Mononuclear cell (primary cell): Measurements from ENCODE around the gene KRTAP22-2. TPM values are rescaled to one million over a fixed set of nuclear protein-coding genes. Genes with fewer than 3 reads are reported as not detected.

Experiments used
- H3K27me3 ChIP-seq: 2 replicates; pipeline ENCODE4 v1.6.0; 2011; ENCODE audit warnings: low read length, control low read depth; ENCODE audit not compliant: insufficient read depth
- H3K4me1 ChIP-seq: 2 replicates; pipeline ENCODE4 v1.5.1; 2011; ENCODE audit warnings: mild to moderate bottlenecking, low read length, control low read depth; ENCODE audit not compliant: insufficient read depth
- H3K4me3 ChIP-seq: 2 replicates; pipeline ENCODE4 v1.5.1; 2011; ENCODE audit warnings: mild to moderate bottlenecking, low read length, moderate library complexity
- H3K9me3 ChIP-seq: 2 replicates; pipeline ENCODE4 v1.5.1; 2011; ENCODE audit warnings: low read depth, mild to moderate bottlenecking, control low read depth, low read length
- total RNA-seq: library from RNA; depleted of rRNA; stranded (reverse); fragments of >200 nt; gene quantifications from one replicate; pipeline ENCODE4 v1.2.3, GENCODE V29; 2012

The KRTAP22-2 gene
- total RNA-seq, 1 donor: not detected

DNA sequence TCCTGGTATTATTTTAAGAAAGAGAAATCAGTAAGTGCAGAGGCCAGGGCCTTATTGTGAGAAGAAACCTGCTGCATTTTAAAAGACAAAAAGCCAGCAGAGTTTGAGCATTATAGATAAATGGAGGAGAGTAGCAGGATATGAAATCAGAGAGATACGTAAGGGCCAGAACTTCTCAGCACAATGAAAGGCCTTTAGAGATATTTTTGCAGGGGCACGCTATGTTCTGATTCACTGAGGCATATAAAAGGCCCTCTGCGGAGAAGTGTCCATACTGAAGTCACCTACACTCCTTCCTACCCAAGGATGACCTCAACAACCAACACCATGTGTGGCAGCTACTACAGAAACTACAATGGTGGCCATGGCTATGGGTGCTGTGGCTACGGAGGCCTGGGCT, 1.9 kb upstream of the KRTAP22-2 start, which contains the start of gene KRTAP6-3:
Gene KRTAP6-3, plus strand, starts transcription at position 301 of the 400 bp plus-strand sequence. Its CDS starts 6 bp downstream, at position 307.
- no peaks in the 10 kb centered on the region for H3K9me3 ChIP-seq
- no peaks in the 10 kb centered on the region for H3K27me3 ChIP-seq
- H3K4me3 ChIP-seq: no peak within 1 kb of the TSS
- H3K4me1 ChIP-seq: no peaks in the 10 kb centered on the region

DNA sequence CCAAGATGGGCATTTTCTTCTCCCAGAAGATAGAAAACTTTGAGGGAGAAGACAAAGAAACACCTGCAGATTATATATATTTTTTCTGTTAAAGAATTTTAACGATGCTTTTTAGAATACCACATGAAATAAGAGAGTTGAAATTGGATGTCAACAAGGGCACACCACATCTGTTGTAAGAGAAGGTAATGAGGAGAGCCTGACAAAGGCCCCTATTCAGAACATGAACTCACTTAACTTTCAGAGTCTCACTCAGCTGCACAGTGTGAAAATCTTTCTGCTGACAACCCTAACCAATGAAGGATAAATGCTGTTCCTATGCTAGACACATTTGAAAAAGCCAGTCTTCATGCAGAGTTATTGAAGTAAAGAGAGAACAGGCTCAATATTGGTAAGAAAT, 7.3 kb downstream of the KRTAP22-2 start:
- Histone ChIP-seq H3K9me3 (no peaks in the 10 kb centered on the region), H3K4me3 (no peak overlapping the region), H3K4me1 (no peaks in the 10 kb centered on the region), H3K27me3 (no peaks in the 10 kb centered on the region)

DNA sequence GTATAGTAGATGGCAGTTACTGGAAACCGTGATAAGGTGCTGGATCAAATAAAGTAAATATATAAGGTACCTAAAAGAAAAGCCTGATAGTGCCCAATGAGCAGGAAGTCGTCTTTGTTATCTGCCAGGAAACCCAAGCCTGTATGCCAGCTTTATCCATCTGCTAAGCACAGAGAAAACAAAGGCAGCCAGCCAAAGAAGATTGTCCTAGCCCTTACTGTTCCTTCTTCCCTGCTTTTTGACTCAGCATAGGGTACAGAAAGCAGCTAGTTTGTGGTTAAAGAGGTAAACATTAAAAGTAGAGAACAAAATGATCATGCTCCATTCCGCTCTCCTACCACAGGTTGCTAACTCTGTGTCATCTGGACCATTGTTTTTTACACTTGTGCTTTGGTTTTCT, 10.1 kb downstream of the KRTAP22-2 start:
- Histone ChIP-seq H3K9me3 (no peaks in the 10 kb centered on the region), H3K4me1 (no peaks in the 10 kb centered on the region), H3K4me3 (no peak overlapping the region), H3K27me3 (no peaks in the 10 kb centered on the region)

DNA sequence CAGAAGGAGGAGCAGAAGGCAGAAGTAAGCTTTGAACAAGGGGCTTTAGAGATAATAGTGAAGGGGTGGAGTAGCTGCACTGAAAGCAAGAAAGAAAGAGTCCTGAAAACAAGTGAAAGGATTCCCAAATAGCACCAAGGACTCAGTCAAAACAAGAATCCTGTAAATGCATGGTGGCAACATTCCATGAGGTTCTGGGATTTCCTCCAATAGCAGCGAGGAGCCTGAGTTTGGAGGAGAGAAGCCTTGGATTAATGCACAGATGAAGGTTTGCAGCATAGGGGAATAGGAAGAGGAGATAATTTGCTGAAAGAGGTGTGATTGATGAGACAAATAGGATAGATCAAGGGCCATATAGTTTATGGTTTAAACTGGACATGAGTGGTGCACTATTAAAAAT, 10.9 kb downstream of the KRTAP22-2 start:
- no peaks in the 10 kb centered on the region for H3K4me1 ChIP-seq
- H3K27me3 ChIP-seq: no peaks in the 10 kb centered on the region
- no peak overlapping the region for H3K4me3 ChIP-seq

DNA sequence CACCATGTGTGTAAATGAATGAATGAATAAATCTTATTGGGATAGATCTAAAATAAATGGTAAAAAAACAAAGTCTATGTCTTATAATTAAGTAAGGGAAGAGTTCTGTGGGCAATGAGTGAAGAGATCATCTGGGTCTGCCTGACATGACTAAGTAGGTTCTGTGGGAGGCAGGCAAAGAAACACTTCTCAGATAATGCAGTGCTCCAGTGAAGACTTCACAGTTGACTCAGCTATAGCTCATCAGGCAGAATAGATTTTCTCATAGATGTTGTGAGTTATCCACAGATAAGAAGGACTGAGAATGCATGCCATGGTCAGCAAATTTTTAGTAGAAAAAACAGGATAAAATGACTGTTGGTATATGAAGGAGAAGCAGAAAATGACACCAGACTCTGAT, 12.4 kb downstream of the KRTAP22-2 start:
- Histone ChIP-seq H3K4me1 (no peaks in the 10 kb centered on the region), H3K9me3 (no peaks in the 10 kb centered on the region), H3K27me3 (no peaks in the 10 kb centered on the region), H3K4me3 (no peak overlapping the region)

More for the DNA sequence above, 10.9 kb downstream of the KRTAP22-2 start:
- H3K9me3 ChIP-seq: no peaks in the 10 kb centered on the region

DNA sequence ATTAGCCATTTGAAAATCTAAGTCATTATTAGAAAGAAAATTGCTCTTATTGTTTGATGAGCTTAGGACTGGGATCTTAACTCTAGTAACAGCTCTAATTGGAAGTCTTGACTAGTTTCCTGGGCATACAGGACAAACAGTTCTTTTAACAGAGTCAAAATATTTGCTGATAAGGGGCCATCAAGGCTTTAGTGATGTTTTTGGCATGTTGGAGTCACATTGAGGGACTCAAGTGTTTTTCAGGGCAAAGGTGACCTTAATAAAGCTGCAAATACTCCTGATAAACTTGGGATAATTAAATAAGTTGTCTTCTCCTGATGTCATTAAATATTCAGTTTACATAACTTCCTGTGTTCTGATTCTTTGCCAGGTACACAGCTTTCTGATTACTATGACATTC, 22.6 kb downstream of the KRTAP22-2 start:
- Histone ChIP-seq H3K4me3 (no peak overlapping the region), H3K9me3 (no peaks in the 10 kb centered on the region), H3K4me1 (no peaks in the 10 kb centered on the region), H3K27me3 (no peaks in the 10 kb centered on the region)

DNA sequence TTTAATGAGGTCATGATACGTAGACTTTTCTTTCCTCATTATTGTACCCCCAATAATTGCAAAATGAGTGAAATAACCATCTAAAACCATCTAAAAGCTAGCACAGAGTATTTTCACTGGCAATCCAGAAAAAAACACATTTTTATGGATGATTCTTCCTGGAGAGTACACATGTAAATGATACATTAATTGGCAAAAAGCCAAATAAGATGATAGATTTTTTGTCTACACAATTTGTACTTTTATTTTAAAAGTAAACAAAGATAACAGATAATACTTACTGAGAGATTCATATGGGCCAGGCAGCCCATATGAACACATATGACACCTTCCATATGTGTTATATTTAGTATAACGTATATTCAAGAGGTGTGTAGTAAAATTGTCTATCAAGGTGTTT, 26.6 kb downstream of the KRTAP22-2 start:
- no peak overlapping the region for H3K4me3 ChIP-seq
- H3K4me1 ChIP-seq: no peaks in the 10 kb centered on the region
- no peaks in the 10 kb centered on the region for H3K9me3 ChIP-seq
- H3K27me3 ChIP-seq: no peaks in the 10 kb centered on the region

DNA sequence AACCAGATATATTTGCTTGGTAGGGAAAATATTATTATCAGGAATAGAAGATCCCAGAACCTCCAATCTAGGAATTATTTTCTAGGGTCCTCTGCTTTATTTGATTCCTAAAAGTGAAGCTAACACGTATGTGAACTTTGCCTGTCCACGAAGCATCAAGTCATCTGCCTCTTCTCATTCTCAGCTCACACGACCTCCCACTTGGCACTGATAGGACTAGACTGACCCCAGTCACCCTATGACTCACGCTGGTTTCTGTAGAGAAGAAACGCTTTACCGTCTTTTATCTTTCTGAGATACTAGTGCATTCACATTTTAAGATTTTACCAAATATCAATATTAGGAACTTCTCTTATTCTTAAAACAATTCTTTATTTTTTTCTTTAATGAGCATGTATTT, 27.1 kb downstream of the KRTAP22-2 start:
- no peaks in the 10 kb centered on the region for H3K27me3 ChIP-seq
- no peaks in the 10 kb centered on the region for H3K4me1 ChIP-seq
- H3K4me3 ChIP-seq: no peak overlapping the region
- no peaks in the 10 kb centered on the region for H3K9me3 ChIP-seq

DNA sequence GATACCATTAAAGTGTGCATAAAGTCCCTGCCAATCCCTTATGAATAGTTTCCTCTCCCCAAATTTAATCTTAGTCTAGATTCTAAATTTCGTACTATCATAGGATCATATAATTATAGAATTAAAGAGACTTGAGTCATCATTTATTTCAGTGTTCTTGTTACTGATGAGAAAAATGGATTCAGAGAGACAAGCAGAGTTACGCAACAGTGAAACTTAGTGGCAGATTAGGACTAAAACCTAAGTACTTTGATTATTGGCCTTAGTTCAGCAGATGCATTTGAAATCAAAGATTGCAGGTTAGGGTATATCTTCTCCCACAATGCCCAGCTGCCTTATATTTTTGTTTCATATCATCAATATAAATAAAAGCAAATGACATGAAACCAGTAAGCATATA, 28.2 kb downstream of the KRTAP22-2 start:
- H3K27me3 ChIP-seq: no peaks in the 10 kb centered on the region
- no peaks in the 10 kb centered on the region for H3K9me3 ChIP-seq
- H3K4me3 ChIP-seq: no peak overlapping the region
- no peaks in the 10 kb centered on the region for H3K4me1 ChIP-seq

DNA sequence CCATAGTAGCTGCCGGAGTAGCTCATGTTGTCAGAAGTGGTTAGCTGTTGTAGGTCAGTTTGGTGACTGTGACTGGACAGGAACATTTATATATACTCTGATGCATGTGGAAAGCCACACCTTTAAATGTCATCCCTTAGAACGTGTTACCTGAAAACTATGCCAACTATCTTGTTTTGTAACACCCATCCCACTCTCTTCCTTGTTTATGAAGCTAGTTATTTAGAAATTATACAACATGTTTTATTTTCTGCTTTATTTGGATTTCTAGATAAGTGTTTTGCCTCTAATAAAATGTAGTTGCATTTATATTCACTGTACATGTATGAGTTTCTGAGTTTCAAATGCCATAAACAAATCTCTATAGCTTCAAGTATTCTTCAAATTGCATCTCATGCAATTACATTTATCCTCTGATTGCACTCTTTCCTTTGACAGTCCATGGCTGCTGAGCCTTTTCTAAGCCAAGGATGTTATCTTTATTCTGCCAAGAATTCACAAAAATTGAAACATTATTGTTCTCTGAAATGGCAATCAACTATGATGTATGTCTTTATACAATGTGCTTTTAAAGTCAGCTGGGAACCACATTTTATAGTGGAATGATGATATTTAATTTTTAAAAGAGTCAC, 28.8 kb downstream of the KRTAP22-2 start, which contains the start of gene KRTAP19-7:
Gene KRTAP19-7, minus strand, starts transcription at position 51 of the 632 bp plus-strand sequence. Its CDS starts 25 bp downstream, at position 26.
- no peak within 1 kb of the TSS for H3K4me3 ChIP-seq
- H3K4me1 ChIP-seq: no peaks in the 10 kb centered on the region
- no peaks in the 10 kb centered on the region for H3K27me3 ChIP-seq
- H3K9me3 ChIP-seq: no peaks in the 10 kb centered on the region

DNA sequence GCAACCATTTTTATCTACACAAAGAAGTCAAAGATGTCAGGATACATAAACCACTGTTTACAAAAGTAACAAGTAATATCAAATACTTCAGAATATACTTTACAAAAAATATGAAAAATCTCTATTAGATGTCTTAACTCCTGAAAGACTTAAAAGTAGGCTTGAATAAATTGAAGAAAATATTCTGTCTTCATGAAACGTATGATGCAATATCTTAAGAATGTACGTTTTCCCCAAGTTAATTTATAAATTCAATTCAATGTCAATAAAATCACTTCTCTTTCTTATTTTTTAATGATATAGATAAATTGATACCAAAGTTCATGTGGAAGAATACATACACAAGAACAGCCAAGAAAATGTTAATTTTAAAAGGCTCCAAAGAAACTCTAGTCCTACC, 35.1 kb downstream of the KRTAP22-2 start:
- no peak overlapping the region for H3K4me3 ChIP-seq
- H3K4me1 ChIP-seq: no peaks in the 10 kb centered on the region
- H3K27me3 ChIP-seq: no peaks in the 10 kb centered on the region
- peaks cover 7% of the 10 kb centered on the region for H3K9me3 ChIP-seq

DNA sequence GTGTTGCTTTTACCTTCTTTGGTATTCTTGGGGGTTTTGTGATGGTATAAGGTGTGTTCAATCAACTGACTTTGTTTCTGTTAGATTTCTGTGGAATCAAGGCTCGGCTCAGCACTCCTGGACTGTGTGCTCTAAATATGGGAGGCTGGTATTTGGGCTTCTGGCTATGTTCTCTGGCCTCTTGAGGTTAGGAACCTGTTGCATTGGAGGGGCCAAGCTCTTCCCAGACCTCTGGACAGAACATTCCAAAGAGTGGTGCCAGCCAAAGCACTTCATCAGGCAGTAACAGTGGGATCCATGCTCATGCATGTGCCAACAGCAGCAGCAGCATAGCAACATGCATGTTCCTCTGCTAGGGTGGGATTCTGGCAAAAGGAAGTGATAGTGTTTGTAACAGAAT, 37.4 kb downstream of the KRTAP22-2 start:
- Histone ChIP-seq H3K9me3 (peaks cover 7% of the 10 kb centered on the region), H3K4me3 (no peak overlapping the region), H3K27me3 (no peaks in the 10 kb centered on the region), H3K4me1 (no peaks in the 10 kb centered on the region)

DNA sequence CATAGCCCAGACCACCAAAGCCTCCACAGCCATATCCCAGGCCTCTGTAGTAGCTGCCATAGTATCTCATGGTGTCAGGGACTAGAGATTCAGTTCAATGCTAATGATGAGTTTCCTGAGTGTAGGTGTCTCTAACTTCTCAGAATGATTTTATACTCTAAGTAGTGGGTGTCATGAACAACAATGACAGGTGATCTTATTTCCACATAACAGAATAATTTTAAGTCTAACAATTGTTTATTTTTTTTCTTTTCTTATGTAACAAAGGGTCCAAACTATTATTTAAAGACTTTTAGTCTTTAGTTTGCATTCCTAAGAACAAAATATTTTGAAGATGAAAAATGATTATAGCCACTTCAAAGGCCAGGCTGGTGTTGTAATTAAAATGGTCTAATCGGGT, 48.4 kb downstream of the KRTAP22-2 start, which contains the start of gene KRTAP19-6:
Gene KRTAP19-6, minus strand, starts transcription at position 101 of the 400 bp plus-strand sequence. Its CDS starts 31 bp downstream, at position 70.
- H3K4me1 ChIP-seq: no peaks in the 10 kb centered on the region
- no peaks in the 10 kb centered on the region for H3K27me3 ChIP-seq
- H3K9me3 ChIP-seq: no peaks in the 10 kb centered on the region
- no peak within 1 kb of the TSS for H3K4me3 ChIP-seq
